ENCODE results near the gene NT5C2. TPM values are rescaled to one million over a fixed set of nuclear protein-coding genes. Genes with fewer than 3 reads are reported as not detected.

Gene NT5C2
- total and polyA plus RNA-seq, 2 of the 8 experiments (the other 6 are each of a cell fraction or from before 2014, with no cell fraction given), result 35.2 to 106 TPM

GRCh38 chr10:103067956-103068355, 125.1 kb downstream of the NT5C2 start:
- ChIA-PET POLR2A (ENCODE audit: partially characterized antibody) (interaction anchor here (3.1 kb wide), 1 partner anchor 149 kb away, joined by 10 read pairs; the partner anchor contains the start of gene CNNM2), CTCF (ENCODE audit: partially characterized antibody) (interaction anchor here (0.6 to 10.3 kb wide), 13 partner anchors 10 to 341 kb away, joined by 3 to 137 read pairs (median 4); partner anchors contain the start of genes CNNM2 and CYP17A1)
- peaks cover 0 to 2% of the 10 kb centered on the region in 2 experiments for H4K20me1 ChIP-seq (replicated peaks in 1 of 2; ENCODE audit: control insufficient read depth in 1 of 2, insufficient read depth in 2 of 2, low read length in 2 of 2)
- H3K4me1 ChIP-seq (replicated peaks in 1 of 4; ENCODE audit: control insufficient read depth in 3 of 4, insufficient read depth in 4 of 4, low read length in 3 of 4), result peaks cover 0 to 5% (median 3%) of the 10 kb centered on the region in 4 experiments; a peak in 3 of 7 replicates
- H3K9ac ChIP-seq (replicated peaks in 1 of 4; ENCODE audit: extremely low read depth in 1 of 4, low read depth in 3 of 4, low read length in 3 of 4), result no peak overlapping the region
- no peaks in the 10 kb centered on the region for H3K27me3 ChIP-seq (replicated peaks in 1 of 4; ENCODE audit: control insufficient read depth in 3 of 4, extremely low read depth in 1 of 4, insufficient read depth in 3 of 4, low read length in 3 of 4)
- H3K79me1 ChIP-seq (ENCODE audit: low read depth, low read length), result no peaks in the 10 kb centered on the region; the same call in 1 of the 2 replicates
- H3K79me2 ChIP-seq (ENCODE audit: control insufficient read depth in 1 of 2, insufficient read depth in 2 of 2, low read length in 2 of 2), result no peaks in the 10 kb centered on the region
- no peak overlapping the region for H3K14ac ChIP-seq (ENCODE audit: insufficient read length)
- no peak overlapping the region for H2BK15ac ChIP-seq (ENCODE audit: low read length)
- H3K4ac ChIP-seq (replicated peaks; ENCODE audit: insufficient read length, low read depth, low read length), result no peak overlapping the region
- no peak overlapping the region for H2BK12ac ChIP-seq (ENCODE audit: low read depth, low read length)
- no peak overlapping the region for H4K8ac ChIP-seq (ENCODE audit: extremely low read depth, insufficient read depth, low read length)
- H3K4me3 ChIP-seq (ENCODE audit: extremely low read depth in 1 of 4, insufficient read depth in 2 of 4, low read depth in 3 of 4, low read length in 4 of 4), result no peak overlapping the region
- no peak overlapping the region for H3K4me2 ChIP-seq (ENCODE audit: insufficient read depth in 1 of 2, low read depth in 2 of 2, low read length in 2 of 2)
- no peaks in the 10 kb centered on the region for H3K9me3 ChIP-seq (ENCODE audit: insufficient read depth in 2 of 2, low read depth in 1 of 2, low read length in 1 of 2)
- H2BK120ac ChIP-seq (replicated peaks; ENCODE audit: low read depth, low read length), result no peak overlapping the region
- no peak overlapping the region for H2BK20ac ChIP-seq (ENCODE audit: low read length)
- H2AK5ac ChIP-seq (ENCODE audit: low read depth, low read length), result no peak overlapping the region
- no peak for FAIRE-seq
- H3K18ac ChIP-seq (ENCODE audit: extremely low read depth, low read length), result no peak overlapping the region
- H4K91ac ChIP-seq (replicated peaks; ENCODE audit: insufficient read length, low read length), result no peak overlapping the region
- no peak overlapping the region for H4K5ac ChIP-seq (ENCODE audit: insufficient read length, low read depth, low read length)
- WGBS, 2 experiments (ENCODE audit: extremely low coverage in 1 of 2, insufficient coverage in 1 of 2, insufficient read length in 1 of 2, insufficient replicate concordance in 2 of 2, low coverage in 1 of 2, low lambda C conversion rate in 2 of 2, missing lambda C conversion rate in 1 of 2), result 82% methylated on average over 6 of the region's 6 CpGs; no CpG with 5 or more reads in 1 of the 2 experiments
- H3K23me2 ChIP-seq (ENCODE audit: low read depth, low read length), result no peaks in the 10 kb centered on the region
- no peak overlapping the region for H3K23ac ChIP-seq (ENCODE audit: insufficient read length)
- no peaks in the 10 kb centered on the region for H3K36me3 ChIP-seq (ENCODE audit: control insufficient read depth in 2 of 4, insufficient read depth in 4 of 4, low read length in 3 of 4)
- TF ChIP-seq RFX5 (IDR thresholded peaks at IDR 0.05; ENCODE audit: borderline replicate concordance, low read depth, low read length) (no peak), CTBP2 (IDR thresholded peaks at IDR 0.05; ENCODE audit: borderline replicate concordance, insufficient read depth, insufficient read length, low read length) (no peak), SP4 (IDR thresholded peaks at IDR 0.05; ENCODE audit: low read length) (no peak), RAD21 (IDR thresholded peaks at IDR 0.05 in 1 of 2, conservative IDR thresholded peaks at IDR 0.05 in 1 of 2; ENCODE audit: low read depth in 2 of 2, low read length in 2 of 2) (peak; percentile 2 to 20; a peak in 1 of 4 replicates), ASH2L (IDR thresholded peaks at IDR 0.05; ENCODE audit: low read length) (no peak), USF2 (IDR thresholded peaks at IDR 0.05; ENCODE audit: low read length) (no peak), HDAC2 (IDR thresholded peaks at IDR 0.05; ENCODE audit: borderline replicate concordance in 1 of 2, low read depth in 2 of 2, low read length in 2 of 2) (no peak)
- no peak overlapping the region for H3K27ac ChIP-seq (ENCODE audit: low read depth, low read length)
- no peak overlapping the region for H2BK5ac ChIP-seq (ENCODE audit: low read depth, low read length)
- no peak overlapping the region for H2AFZ ChIP-seq (ENCODE audit: low read length)
- H3K56ac ChIP-seq (replicated peaks; ENCODE audit: insufficient read length, low read depth, low read length), result no peak overlapping the region
- no peak for DNase-seq (ENCODE audit: low read depth in 1 of 2, low spot score in 2 of 2)
